SIG-M5 treated with dmso at 0.1 percent for 504 hours (cell line): ENCODE results near the gene USP47.
"Not testable (repeated sequence)": the region's sequence is repeated elsewhere in the genome, so short reads cannot be mapped to it uniquely, and the experiment has no call there.

Experiments
- DNase-seq: peaks from one replicate; lab custom pipeline; 2025; ENCODE audit not compliant: unreplicated experiment; lab: John Stamatoyannopoulos, UW

Gene USP47

GRCh38 chr11:11827272-11827671 lies 14.5 kb upstream of the USP47 start:
- DNase-seq, result no peak

DNA sequence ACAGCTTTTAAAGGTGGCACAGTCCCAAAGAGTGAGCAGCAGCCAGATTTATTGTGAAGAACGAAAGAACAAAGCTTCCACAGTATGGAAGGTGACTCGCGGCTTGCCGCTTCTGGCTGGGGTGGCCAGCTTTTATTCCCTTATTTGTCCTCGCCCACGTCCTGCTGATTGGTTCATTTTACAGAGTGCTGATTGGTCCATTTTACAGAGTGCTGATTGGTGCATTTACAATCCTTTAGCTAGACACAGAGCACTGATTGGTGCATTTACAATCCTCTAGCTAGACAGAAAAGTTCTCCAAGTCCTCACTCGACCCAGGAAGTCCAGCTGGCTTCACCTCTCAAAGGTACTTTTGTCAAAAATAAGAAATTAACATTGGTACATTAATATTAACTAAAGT lies 10.4 kb upstream of the USP47 start:
- not testable (repeated sequence) for DNase-seq

GRCh38 chr11:11836676-11837231 lies 5.0 kb upstream of the USP47 start:
- DNase-seq, result no peak

DNA sequence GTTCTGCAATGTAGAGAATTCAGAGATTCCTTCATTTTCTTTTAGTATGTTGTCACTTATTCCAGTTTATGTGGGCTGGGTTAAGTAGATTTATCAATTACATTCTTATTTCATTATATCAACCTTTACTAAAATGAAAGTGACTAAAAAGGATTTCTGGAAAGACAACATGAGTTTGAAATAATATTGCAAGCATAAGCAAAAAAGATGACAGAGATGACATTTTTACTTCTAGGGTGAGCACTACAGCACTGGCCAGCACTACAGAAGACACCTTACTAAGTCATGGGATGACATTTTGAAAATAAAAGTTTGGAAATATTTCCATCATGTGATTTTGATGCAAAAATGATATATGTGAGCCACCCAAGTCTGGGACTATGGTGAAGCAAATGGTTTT lies 2.1 kb upstream of the USP47 start:
- DNase-seq, result no peak

DNA sequence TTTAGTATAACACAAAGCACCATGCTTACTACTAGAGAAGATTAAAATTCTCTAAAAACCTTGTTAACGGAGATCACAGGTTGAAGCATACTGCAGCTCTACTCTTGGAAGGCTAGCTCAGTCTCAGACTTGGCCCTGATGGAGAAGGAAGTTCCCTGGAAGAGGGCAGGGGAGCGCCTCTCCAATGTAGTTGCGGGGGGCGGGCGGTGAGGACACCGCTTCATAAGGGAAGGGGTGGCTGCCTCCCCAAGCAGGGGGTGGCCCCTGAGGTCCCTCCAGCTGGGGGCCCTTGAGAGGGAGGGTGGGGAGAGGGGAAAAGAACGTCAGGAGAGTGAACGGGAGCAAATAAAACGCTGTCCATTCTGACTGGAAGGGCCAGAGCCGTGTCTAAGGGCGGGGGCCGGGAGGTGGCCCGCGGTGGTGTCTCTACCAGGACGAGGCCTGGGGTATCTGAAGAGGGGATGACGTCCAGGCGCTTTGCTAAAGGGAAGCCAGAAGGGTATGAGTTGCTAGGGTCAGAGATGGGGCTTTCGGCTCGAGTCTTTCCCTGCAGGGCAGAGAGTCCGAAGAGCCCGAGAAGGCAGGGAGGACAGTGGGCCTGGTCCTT lies 553 bp upstream of the USP47 start:
- DNase-seq, result peak; percentile 33

DNA sequence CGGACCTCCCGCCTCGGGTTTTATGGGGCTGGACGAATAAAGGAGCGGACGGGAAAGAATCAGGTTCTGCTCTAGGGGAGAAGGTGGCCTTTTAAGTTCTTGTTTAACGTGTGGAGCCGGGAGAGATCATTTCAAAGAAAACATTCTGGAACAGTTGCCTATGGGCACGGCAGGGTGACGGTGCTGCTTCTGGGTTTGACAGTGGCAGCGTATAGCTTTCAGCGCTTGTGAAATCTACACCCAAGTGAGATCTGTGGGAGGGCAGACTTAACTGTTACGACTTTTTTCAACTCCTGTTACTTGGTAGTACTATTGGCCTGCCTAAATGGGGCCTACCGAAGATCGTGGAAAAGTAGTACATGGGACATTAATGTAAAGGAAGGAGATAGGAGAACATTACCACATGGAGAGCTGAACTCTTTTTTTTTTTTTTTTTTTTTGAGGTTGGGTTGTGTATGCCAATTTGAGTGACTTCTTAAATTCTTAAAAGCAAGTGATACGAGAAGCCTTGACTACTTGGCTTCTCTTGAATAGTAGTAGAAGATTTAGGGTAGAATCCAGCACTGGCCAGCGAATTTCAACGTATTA lies 743 bp downstream of the USP47 start:
- DNase-seq, result peak; percentile 92

- DNase-seq, result peak; percentile 32
Observed at GRCh38 chr11:11843211-11843621, 1.4 kb downstream of the USP47 start.

DNA sequence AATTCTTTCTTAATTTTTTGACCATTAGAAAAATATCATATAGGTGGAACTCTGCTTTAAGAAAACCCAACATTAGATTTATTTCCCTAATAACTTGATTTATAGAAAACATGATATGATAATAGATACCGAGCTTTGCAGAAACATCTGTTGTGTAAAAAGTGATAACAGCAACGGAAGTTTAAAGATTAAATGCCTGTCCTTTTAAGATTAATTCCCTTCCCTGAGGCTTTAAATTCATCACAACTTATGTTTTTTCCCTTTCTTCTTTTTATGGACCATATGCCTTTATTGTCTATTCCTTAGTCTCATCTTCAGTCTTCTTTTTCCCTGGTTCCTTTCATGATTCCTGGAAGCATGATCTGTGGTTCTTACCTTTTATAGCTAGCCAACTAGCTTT lies 1.9 kb downstream of the USP47 start:
- DNase-seq, result no peak

GRCh38 chr11:11844272-11844671 lies 2.5 kb downstream of the USP47 start:
- no peak for DNase-seq

- no peak for DNase-seq
Observed at GRCh38 chr11:11845071-11845470, 3.3 kb downstream of the USP47 start.

- DNase-seq, result no peak
Observed at GRCh38 chr11:11845551-11845950, 3.8 kb downstream of the USP47 start.

GRCh38 chr11:11847082-11847481 lies 5.3 kb downstream of the USP47 start:
- DNase-seq, result no peak

DNA sequence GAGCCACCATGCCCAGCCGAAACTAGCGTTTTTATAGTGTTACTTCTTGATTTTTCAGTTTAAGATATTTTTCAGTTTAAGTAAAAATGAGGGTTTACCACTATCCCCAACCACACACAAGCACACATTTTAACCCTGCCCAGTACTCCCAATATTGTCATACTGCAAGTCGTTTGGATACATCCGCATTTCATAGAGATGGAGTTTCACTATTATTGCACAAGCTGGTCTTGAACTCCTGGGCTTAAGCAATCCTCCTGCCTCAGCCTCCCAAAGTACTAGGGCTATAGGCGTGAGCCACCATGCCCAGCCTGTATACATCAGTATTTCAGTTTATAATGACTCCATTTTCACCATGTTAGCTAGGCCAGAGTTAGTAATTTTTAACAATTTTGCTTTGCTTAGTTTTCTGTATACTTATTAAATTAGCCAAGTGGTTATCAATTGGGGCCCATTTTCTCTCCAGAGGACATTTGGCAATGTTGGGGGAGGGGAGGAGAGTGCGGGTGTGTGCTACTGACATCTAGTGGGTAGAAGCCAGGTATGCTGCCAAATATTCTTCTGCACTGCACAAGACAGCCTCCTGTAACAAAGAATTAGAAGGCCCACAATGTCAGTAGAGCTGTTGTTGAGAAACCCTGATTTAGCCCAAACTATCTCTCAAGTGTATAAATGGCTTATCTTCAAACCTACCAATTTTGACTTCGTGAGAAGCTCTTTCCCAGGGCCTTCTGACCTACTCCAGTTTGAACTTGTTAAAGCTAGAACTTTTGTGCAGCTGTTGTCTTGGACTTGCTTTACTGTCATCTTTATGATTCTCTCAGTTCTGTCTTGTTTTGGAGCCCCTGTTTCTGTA lies 7.3 kb downstream of the USP47 start:
- peak; percentile 60 for DNase-seq

DNA sequence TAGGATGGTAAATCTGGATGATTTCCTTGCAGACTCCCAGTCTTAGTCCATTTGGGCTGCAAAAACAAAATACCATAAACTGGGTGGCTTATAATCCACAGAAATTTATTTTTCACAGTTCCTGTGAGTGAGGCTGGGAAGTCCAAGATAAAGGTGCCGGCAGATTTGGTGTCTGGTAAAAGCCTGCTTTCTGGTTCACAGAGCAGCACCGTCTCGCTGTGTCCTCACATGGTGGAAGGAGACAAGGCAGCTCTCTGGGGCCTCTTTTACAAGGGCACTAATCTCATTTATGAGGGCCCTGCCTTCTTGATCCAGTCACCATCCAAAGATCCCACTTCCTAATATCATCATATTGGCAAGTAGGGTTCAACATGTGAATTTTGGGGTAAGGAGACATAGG lies 8.9 kb downstream of the USP47 start:
- DNase-seq, result no peak

DNA sequence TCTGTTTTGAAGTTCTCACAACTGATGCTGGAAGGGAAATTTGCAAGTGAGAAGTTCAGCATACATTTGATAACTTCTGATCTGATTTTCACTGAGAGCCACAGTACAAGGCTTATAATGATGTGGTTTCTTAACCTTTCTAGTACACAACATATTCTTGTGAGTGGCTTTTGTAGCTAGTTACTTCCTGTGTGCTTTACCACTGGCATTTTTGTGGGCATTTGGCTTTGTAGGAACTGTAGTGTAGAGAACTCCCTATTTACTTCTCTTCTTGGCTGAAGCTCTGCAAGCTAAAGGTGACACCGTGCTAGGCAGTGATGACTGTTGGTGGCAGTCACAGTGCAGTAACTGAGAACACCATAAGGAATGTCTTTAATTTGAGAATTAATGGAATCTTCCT lies 14.9 kb downstream of the USP47 start:
- DNase-seq, result no peak

- DNase-seq, result no peak
Observed at GRCh38 chr11:11857769-11858168, 16.0 kb downstream of the USP47 start.

GRCh38 chr11:11858676-11859075 lies 16.9 kb downstream of the USP47 start:
- no peak for DNase-seq

GRCh38 chr11:11860103-11860979 lies 18.6 kb downstream of the USP47 start:
- DNase-seq, result no peak

GRCh38 chr11:11862999-11863398 lies 21.2 kb downstream of the USP47 start:
- no peak for DNase-seq

DNA sequence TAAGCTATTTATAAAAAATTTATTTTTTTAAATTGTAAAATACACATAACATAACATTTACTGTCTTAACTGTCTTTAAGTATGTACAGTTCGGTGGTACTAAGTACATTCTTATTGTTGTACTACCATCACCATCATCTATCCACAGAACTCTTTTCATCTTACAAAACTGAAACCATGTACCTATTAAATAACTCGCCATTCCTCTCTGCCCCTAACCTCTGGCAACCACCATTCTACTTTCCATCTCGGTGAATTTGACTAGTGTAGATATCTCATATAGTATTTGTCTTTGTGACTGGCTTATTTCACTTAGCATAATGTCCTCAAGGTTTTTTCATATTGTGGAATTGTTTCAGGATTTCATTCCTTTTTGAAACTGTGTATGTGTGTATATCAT lies 22.6 kb downstream of the USP47 start:
- DNase-seq, result no peak

- DNase-seq, result no peak
Observed at GRCh38 chr11:11864803-11865202, 23.0 kb downstream of the USP47 start.
